Liver (tissue), 3 donors: ENCODE measurements around the gene KLHL30.

Source experiments
- ATF3 ChIP-seq: IDR thresholded peaks from 2 replicates; pipeline ENCODE4 v1.6.1; 2016; ENCODE audit warnings: antibody characterized with exemption
- CTCF ChIP-seq: fragments of 150-350 bp; IDR thresholded peaks from 2 replicates; pipeline ENCODE4 v1.5.1; 2017; ENCODE audit warnings: improper control_type of control experiment, low read depth, low read length; ENCODE audit not compliant: missing input control
- FOXA1 ChIP-seq: IDR thresholded peaks from 2 replicates; pipeline ENCODE4 v1.6.1; 2016; ENCODE audit warnings: antibody characterized with exemption
- GABPA ChIP-seq, 2 donors: IDR thresholded peaks in 1 of 2; conservative IDR thresholded peaks in 1 of 2; 2 replicates each; pipeline ENCODE4 v1.6.1; 2016; ENCODE audit warnings: antibody characterized with exemption in 2 of 2, mild to moderate bottlenecking in 1 of 2, moderate library complexity in 1 of 2
- JUND ChIP-seq, 2 donors: IDR thresholded peaks; 2 replicates each; pipeline ENCODE4 v1.6.1; 2016; ENCODE audit warnings: antibody characterized with exemption in 2 of 2
- RAD21 ChIP-seq, 2 donors: IDR thresholded peaks; 2 replicates each; pipeline ENCODE4 v1.6.1; 2016; ENCODE audit warnings: antibody characterized with exemption in 2 of 2, mild to moderate bottlenecking in 2 of 2
- RXRA ChIP-seq, 2 donors: IDR thresholded peaks; 2 replicates each; pipeline ENCODE4 v1.6.1; 2017 to 2018; ENCODE audit warnings: antibody characterized with exemption in 2 of 2, mild to moderate bottlenecking in 1 of 2
- TAF1 ChIP-seq: conservative IDR thresholded peaks from 2 replicates; pipeline ENCODE4 v1.6.1; 2016; ENCODE audit warnings: antibody characterized with exemption, mild to moderate bottlenecking
- YY1 ChIP-seq: IDR thresholded peaks from 2 replicates; pipeline ENCODE4 v1.6.1; 2016; ENCODE audit warnings: antibody characterized with exemption, mild to moderate bottlenecking
- ZBTB33 ChIP-seq: IDR thresholded peaks from 2 replicates; pipeline ENCODE4 v1.6.1; 2016; ENCODE audit warnings: antibody characterized with exemption
- TF ChIP-seq, protein P1 (sequence below): IDR thresholded peaks from 2 replicates; pipeline ENCODE4 v1.6.1; 2016; ENCODE audit warnings: antibody characterized with exemption
- TF ChIP-seq, protein P2 (sequence below): IDR thresholded peaks from 2 replicates; pipeline ENCODE4 v1.6.1; 2016; ENCODE audit warnings: antibody characterized with exemption, mild to moderate bottlenecking
- donor health status: healthy.
- donor health status: healthy.

GRCh38 chr2:238165288-238165921 lies 26.9 kb downstream of the KLHL30 start:
- TF ChIP-seq, protein P1, sequence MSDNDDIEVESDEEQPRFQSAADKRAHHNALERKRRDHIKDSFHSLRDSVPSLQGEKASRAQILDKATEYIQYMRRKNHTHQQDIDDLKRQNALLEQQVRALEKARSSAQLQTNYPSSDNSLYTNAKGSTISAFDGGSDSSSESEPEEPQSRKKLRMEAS: no peak
- TF ChIP-seq CTCF (no peak), YY1 (no peak), TAF1 (no peak), JUND (IDR thresholded peaks at IDR 0.05) (no peak), FOXA1 (no peak), ATF3 (no peak), ZBTB33 (no peak), RXRA (IDR thresholded peaks at IDR 0.05) (no peak), RAD21 (IDR thresholded peaks at IDR 0.05) (no peak), GABPA (IDR thresholded peaks at IDR 0.05 in 1 of 2, conservative IDR thresholded peaks at IDR 0.05 in 1 of 2) (no peak)
- TF ChIP-seq, protein P2, sequence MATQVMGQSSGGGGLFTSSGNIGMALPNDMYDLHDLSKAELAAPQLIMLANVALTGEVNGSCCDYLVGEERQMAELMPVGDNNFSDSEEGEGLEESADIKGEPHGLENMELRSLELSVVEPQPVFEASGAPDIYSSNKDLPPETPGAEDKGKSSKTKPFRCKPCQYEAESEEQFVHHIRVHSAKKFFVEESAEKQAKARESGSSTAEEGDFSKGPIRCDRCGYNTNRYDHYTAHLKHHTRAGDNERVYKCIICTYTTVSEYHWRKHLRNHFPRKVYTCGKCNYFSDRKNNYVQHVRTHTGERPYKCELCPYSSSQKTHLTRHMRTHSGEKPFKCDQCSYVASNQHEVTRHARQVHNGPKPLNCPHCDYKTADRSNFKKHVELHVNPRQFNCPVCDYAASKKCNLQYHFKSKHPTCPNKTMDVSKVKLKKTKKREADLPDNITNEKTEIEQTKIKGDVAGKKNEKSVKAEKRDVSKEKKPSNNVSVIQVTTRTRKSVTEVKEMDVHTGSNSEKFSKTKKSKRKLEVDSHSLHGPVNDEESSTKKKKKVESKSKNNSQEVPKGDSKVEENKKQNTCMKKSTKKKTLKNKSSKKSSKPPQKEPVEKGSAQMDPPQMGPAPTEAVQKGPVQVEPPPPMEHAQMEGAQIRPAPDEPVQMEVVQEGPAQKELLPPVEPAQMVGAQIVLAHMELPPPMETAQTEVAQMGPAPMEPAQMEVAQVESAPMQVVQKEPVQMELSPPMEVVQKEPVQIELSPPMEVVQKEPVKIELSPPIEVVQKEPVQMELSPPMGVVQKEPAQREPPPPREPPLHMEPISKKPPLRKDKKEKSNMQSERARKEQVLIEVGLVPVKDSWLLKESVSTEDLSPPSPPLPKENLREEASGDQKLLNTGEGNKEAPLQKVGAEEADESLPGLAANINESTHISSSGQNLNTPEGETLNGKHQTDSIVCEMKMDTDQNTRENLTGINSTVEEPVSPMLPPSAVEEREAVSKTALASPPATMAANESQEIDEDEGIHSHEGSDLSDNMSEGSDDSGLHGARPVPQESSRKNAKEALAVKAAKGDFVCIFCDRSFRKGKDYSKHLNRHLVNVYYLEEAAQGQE: no peak
